ENCODE measurements around the gene IL17C. TPM values are rescaled to one million over a fixed set of nuclear protein-coding genes. Genes with fewer than 3 reads are reported as not detected.
A peak's percentile ranks its signal among the peaks of the same experiment; 100 is the strongest.

Gene IL17C
- total and polyA plus RNA-seq, 11 donors: not detected

DNA sequence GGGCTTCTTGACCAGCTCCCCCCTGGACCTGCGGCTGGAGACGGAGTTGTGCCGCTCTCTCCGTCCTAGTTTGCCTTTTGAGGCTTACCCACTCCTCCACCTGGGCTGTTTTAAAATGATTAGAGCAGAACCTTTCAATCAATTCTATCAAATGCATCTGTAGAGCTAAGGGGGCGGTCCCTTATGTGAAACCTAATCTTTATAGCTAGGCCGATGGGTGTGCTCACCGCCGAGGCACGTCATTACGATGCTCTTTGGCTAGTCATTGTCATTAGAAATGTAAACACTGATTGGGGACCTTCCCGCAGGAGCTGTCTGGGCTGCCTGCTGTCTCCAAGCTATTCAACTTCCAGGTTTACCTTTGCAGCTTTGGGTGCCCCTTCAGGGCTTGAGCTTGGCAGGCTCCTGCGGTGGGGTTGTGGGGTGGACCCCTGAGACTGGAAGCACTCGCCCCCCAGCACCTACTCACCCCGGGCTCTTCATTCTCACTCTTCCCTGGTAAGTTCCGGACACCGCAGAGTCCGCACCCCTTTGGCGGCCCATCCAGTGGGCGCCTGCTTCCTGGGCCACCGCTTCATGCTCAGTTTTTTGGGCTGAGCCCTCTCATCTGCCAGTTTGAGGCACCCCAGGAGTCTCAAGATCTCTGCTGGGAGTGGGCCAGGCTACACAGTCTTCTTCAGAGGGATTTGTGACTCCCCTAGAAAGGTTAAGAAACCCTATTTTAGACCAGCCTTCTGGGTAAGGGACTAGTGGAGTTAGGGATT lies 20.9 kb upstream of the IL17C start:
- 94 to 98% (median 95%) methylated on average over 20 of the region's 20 CpGs for WGBS, 4 donors

DNA sequence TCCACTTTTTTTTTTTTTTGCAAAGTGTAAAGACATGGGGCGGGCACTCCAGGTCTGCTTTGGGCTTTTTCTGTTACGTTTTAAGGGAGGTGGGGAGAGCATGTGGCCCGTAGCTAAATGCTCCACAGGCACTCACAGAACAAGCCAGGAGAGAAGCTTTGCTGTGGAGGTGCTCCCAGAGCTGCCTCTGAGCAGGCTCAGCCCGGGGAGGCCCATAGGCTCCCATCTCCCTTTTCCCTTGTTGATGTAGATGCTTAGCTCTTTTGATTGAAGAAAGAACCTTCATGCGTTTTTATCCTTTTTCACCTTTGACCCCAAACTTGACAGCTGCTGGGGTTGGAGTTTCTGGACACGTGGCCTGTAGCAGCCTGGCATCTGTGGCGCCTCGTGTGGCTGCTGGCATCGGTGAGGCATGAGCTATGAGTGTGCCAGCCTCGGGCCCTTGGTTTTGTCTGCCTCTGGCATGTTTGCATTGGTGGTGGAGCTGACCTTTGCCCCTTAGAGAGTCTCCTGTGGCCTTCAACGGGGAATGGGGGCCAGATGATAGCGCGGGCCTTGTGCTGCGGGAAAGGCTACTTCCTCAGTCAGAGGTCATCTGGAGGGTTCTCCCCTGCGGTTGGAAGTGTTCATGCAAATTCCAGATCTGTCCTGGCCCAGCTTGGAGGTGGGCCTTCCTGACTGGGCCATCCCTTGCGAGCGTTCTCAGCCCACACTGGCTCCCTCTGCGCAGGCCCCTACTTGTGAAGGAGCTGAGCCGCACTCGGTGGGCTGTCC lies 20.0 kb upstream of the IL17C start:
- Histone ChIP-seq H3K4me3 (no peak overlapping the region), H3K9me3 (no peaks in the 10 kb centered on the region), H3K36me3 (peaks cover 0 to 56% (median 26%) of the 10 kb centered on the region in 9 donors), H3K4me1 (peaks cover 0 to 45% (median 14%) of the 10 kb centered on the region in 12 donors), H3K27me3 (no peaks in the 10 kb centered on the region), H3K27ac (peak overlapping the region in 9 of 12 donors; percentile 23 to 58 (median 37))
- DNase-seq (no peak), ATAC-seq (peak; percentile 9 to 28 (median 18))
- no peak for TF ChIP-seq POLR2A (IDR thresholded peaks at IDR 0.05)
- TF ChIP-seq, protein P1, sequence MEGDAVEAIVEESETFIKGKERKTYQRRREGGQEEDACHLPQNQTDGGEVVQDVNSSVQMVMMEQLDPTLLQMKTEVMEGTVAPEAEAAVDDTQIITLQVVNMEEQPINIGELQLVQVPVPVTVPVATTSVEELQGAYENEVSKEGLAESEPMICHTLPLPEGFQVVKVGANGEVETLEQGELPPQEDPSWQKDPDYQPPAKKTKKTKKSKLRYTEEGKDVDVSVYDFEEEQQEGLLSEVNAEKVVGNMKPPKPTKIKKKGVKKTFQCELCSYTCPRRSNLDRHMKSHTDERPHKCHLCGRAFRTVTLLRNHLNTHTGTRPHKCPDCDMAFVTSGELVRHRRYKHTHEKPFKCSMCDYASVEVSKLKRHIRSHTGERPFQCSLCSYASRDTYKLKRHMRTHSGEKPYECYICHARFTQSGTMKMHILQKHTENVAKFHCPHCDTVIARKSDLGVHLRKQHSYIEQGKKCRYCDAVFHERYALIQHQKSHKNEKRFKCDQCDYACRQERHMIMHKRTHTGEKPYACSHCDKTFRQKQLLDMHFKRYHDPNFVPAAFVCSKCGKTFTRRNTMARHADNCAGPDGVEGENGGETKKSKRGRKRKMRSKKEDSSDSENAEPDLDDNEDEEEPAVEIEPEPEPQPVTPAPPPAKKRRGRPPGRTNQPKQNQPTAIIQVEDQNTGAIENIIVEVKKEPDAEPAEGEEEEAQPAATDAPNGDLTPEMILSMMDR (IDR thresholded peaks at IDR 0.05): no peak
- WGBS, 4 donors: 63 to 85% (median 75%) methylated on average over 13 to 20 of the region's 20 CpGs
- intact Hi-C loops (cut with DNase I): no loop called here

More for the DNA sequence above, 20.9 kb upstream of the IL17C start:
- H3K27ac ChIP-seq: no peak overlapping the region
- no peaks in the 10 kb centered on the region for H3K27me3 ChIP-seq
- ATAC-seq (no peak), DNase-seq (no peak)
- H3K4me1 ChIP-seq: peaks cover 0 to 45% (median 14%) of the 10 kb centered on the region in 12 donors
- TF ChIP-seq POLR2A (IDR thresholded peaks at IDR 0.05): no peak
- TF ChIP-seq, protein P1 (IDR thresholded peaks at IDR 0.05): no peak
- no peaks in the 10 kb centered on the region for H3K9me3 ChIP-seq
- intact Hi-C loops (cut with DNase I): no loop called here
- peaks cover 0 to 56% (median 25%) of the 10 kb centered on the region in 9 donors for H3K36me3 ChIP-seq
- H3K4me3 ChIP-seq: no peak overlapping the region

DNA sequence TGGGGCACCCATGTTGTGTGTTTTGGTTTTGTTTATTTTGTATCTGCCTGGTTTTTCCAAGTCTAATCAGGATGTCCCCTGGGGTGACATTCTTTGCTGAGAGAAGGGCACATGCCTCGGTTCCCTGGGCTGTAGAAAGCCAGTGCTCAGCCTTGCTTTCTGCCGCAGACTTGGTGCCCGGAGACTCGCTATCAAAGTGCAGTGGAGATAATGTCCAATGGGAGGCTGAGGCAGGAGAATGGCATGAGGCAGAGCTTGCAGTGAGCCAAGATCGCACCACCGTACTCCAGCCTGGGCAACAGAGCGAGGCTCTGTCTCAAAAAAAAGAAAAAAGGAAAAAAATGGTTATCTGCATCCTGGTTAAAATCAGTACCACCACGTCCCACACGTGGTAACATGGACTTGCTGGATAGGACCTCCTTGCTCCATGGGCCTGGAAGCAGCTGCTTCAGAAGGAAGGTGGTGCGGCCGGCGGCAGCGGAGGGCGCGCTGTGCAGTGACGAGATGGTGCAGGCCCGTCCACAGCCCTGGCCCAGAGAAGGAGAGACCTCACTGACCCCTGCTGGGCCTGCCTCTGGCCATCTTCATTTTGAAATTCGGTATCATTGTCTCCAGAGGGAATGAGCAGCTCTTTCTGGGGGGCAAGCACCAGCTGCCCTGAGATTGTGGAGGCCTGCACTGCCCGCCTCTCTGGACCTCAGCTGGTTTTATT lies 19.3 kb upstream of the IL17C start:
- peak overlapping the region in 10 of 12 donors; percentile 18 to 58 (median 36) for H3K27ac ChIP-seq
- intact Hi-C loops (cut with DNase I): no loop called here
- DNase-seq (no peak), ATAC-seq (peak; percentile 29 to 64 (median 45))
- peaks cover 0 to 45% (median 14%) of the 10 kb centered on the region in 12 donors for H3K4me1 ChIP-seq
- no peaks in the 10 kb centered on the region for H3K27me3 ChIP-seq
- no peak overlapping the region for H3K4me3 ChIP-seq
- peaks cover 0 to 57% (median 29%) of the 10 kb centered on the region in 9 donors for H3K36me3 ChIP-seq
- 77 to 79% (median 78%) methylated on average over 19 of the region's 19 CpGs for WGBS, 4 donors
- TF ChIP-seq, protein P1 (IDR thresholded peaks at IDR 0.05): no peak
- TF ChIP-seq POLR2A (IDR thresholded peaks at IDR 0.05): no peak
- no peaks in the 10 kb centered on the region for H3K9me3 ChIP-seq
